ENCODE measurements around the gene TCEANC.
"Not testable (repeated sequence)": the region's sequence is repeated elsewhere in the genome, so short reads cannot be mapped to it uniquely, and the experiment has no call there.

Gene TCEANC, protein sequence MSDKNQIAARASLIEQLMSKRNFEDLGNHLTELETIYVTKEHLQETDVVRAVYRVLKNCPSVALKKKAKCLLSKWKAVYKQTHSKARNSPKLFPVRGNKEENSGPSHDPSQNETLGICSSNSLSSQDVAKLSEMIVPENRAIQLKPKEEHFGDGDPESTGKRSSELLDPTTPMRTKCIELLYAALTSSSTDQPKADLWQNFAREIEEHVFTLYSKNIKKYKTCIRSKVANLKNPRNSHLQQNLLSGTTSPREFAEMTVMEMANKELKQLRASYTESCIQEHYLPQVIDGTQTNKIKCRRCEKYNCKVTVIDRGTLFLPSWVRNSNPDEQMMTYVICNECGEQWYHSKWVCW

DNA sequence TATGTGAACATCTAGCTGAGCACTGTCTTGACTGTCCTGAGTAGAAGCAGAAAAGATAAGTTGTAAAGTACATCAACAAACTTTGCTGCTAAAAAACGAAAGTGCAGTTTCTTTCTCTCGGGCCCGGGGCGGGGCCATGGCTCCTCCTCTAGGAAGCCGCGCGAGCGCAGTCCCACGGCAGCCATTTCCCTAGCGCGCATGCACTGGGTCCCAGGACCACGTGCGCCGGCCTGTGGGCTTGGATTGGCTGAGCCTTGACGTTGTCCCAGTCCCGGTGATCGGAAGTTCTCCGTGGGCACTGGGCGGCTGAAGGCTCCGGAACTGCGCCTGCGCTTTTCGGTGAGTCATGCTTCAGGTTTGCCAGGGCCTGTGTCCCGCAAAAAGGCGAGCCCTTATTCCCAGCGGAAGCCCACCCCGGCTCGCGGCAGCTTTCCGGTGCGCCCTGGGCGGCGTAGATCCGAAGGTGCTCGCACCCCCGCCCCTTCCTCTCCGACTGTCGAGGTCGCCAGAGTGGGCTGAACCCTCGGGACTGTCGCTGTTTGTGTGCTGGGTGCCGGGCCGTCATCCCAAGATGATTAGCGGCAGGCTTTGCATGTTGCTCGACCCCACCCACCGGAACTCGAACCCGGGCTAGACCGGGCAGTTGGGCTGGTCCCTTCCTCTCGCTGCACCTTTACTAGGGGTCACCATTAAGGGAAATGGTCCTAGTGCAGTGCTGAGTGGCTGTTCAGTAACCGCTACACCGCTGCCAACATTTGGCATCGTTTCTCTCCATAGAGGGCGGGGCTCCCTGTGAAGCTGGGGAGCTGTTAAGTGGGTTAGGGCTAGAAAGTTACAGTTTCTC, at the start of gene TCEANC:
TSS of gene TCEANC (plus strand) at position 292 of the 844 bp plus-strand sequence. CDS start 9,368 bp downstream, outside the sequence.
- Histone ChIP-seq H3K4me1 (ENCODE audit: control insufficient read depth, insufficient read depth, low read length) (peaks cover 5% of the 10 kb centered on the region), H3K36me3 (ENCODE audit: control insufficient read depth, insufficient read depth, low read length) (no peaks in the 10 kb centered on the region), H3K9ac (ENCODE audit: low read length) (peak within 1 kb of the TSS; percentile 39), H3K27ac (ENCODE audit: low read depth, low read length) (peak within 1 kb of the TSS; percentile 86), H3K4me3 (ENCODE audit: low read length) (peak within 1 kb of the TSS; percentile 68), H3K27me3 (ENCODE audit: control insufficient read depth, insufficient read depth, low read length) (no peaks in the 10 kb centered on the region)

DNA sequence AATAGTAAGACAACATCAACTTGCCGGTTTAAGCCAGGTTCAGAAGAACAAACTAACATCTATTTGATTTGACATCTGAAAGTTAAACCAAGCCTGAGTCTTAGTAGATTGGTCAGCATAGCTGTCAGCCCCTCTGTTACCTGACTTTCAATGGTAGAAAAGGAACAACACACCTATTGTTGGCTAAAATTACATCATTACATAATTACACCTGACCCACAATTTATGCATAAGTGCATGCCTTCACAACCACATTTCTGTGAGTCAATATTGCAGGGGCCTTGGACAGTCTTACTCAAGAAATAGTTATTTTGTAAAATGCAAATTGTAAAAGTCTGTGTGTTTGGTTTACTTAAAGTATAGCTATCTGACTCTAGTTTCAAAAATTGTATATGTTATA, 47.3 kb upstream of the TCEANC start:
- Histone ChIP-seq H3K4me1 (ENCODE audit: control insufficient read depth, insufficient read depth, low read length) (no peaks in the 10 kb centered on the region), H3K4me3 (ENCODE audit: low read length) (no peak overlapping the region), H3K36me3 (ENCODE audit: control insufficient read depth, insufficient read depth, low read length) (no peaks in the 10 kb centered on the region), H3K27me3 (ENCODE audit: control insufficient read depth, insufficient read depth, low read length) (peaks cover 2% of the 10 kb centered on the region), H3K27ac (ENCODE audit: low read depth, low read length) (no peak overlapping the region), H3K9ac (ENCODE audit: low read length) (no peak overlapping the region)

DNA sequence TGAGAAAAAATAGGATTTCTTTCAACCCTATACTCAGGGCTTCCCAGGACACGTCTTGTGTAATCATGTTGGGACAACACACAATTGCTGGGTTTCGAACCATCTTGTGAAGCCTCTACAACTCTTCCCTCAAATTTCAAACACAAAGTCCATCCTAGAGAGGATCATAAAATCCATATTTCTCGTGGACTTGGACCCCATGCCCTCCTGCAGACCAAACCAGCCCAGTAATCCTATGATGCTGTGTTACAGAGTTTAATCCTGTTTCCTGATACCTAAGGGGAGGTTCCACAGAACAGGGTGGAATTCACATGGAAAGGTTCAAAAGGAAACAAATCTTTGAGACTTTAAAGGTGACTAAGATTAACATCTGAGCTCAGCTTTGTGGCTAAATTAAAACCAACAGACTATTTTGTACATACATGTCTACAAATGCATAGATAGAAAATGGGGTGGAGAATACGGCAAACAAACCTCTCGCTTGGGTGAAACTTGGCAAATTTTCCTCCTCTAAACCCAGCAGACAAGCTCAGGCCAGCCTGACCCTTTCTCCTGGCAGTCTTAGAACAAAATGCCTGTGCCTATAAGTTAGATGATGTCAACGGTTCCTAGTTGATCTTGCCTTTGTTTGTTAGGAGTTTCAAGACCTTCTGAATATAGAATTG, 45.5 kb upstream of the TCEANC start:
- Histone ChIP-seq H3K9ac (ENCODE audit: low read length) (no peak overlapping the region), H3K27me3 (ENCODE audit: control insufficient read depth, insufficient read depth, low read length) (peaks cover 2% of the 10 kb centered on the region), H3K36me3 (ENCODE audit: control insufficient read depth, insufficient read depth, low read length) (no peaks in the 10 kb centered on the region), H3K4me1 (ENCODE audit: control insufficient read depth, insufficient read depth, low read length) (no peaks in the 10 kb centered on the region), H3K4me3 (ENCODE audit: low read length) (no peak overlapping the region), H3K27ac (ENCODE audit: low read depth, low read length) (no peak overlapping the region)

DNA sequence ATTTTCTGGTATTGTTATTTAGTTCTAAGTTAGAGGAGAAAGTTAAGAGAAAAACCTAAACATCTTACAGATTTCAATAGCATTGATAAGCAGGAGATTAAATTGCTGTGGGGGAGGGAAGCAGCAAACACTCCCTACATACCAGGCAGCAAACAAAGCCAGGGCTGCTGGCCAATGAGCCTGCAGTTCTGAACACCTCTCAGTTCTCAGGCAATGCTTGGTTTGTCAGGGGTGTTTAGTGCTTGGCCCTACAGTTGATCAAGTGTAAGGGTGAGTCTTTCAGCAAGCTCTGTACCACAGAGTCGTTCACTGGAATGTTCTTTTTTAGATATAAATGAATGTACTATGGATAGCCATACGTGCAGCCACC, 45.0 kb upstream of the TCEANC start:
- Histone ChIP-seq H3K36me3 (ENCODE audit: control insufficient read depth, insufficient read depth, low read length) (no peaks in the 10 kb centered on the region), H3K4me1 (ENCODE audit: control insufficient read depth, insufficient read depth, low read length) (no peaks in the 10 kb centered on the region), H3K4me3 (ENCODE audit: low read length) (no peak overlapping the region), H3K27ac (ENCODE audit: low read depth, low read length) (no peak overlapping the region), H3K9ac (ENCODE audit: low read length) (no peak overlapping the region), H3K27me3 (ENCODE audit: control insufficient read depth, insufficient read depth, low read length) (peaks cover 2% of the 10 kb centered on the region)

DNA sequence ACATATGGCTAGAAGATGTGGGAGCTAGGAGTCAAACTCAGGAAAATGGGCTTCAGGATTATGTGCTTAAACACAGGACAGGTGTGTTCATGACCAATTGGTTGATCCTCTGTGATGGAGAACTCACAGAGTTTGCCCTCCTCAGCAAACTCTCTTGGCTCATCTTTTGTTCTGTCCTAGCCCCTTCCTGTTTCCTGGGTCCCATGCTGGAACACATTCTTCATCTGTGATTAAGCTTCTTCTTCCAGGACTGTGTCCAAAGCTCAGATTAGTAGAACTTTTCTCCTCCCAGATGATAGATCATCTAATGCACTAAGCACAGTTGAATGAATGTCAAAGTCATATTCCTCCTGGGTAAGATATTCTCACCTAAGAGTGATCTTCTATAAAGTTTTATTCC, 38.8 kb upstream of the TCEANC start:
- no peaks in the 10 kb centered on the region for H3K4me1 ChIP-seq (ENCODE audit: control insufficient read depth, insufficient read depth, low read length)
- H3K27me3 ChIP-seq (ENCODE audit: control insufficient read depth, insufficient read depth, low read length): peaks cover 2% of the 10 kb centered on the region
- no peak overlapping the region for H3K4me3 ChIP-seq (ENCODE audit: low read length)

DNA sequence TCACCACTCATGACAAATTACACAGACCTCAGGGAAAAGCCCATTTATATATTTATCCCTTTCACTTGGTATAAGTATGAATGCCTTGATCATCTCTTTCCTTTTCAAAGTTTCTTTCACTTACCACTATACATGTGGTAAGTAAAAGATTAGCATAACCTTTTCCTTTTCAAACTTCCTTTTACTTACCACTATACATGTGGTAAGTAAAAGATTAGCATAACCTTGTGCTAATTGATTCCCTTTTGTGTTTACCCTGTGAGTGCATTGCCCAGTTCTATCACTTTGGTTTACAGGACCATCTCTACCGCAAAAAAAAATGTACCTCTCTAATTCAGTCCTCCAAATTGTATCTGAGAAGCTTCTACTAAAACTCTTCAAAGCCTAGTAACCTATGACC, 32.7 kb upstream of the TCEANC start:
- no peaks in the 10 kb centered on the region for H3K4me1 ChIP-seq (ENCODE audit: control insufficient read depth, insufficient read depth, low read length)
- no peak overlapping the region for H3K27ac ChIP-seq (ENCODE audit: low read depth, low read length)
- no peaks in the 10 kb centered on the region for H3K27me3 ChIP-seq (ENCODE audit: control insufficient read depth, insufficient read depth, low read length)
- no peaks in the 10 kb centered on the region for H3K36me3 ChIP-seq (ENCODE audit: control insufficient read depth, insufficient read depth, low read length)
- no peak overlapping the region for H3K9ac ChIP-seq (ENCODE audit: low read length)
- H3K4me3 ChIP-seq (ENCODE audit: low read length): no peak overlapping the region

More for the DNA sequence above, 38.8 kb upstream of the TCEANC start:
- Histone ChIP-seq H3K36me3 (ENCODE audit: control insufficient read depth, insufficient read depth, low read length) (no peaks in the 10 kb centered on the region), H3K27ac (ENCODE audit: low read depth, low read length) (no peak overlapping the region), H3K9ac (ENCODE audit: low read length) (no peak overlapping the region)

DNA sequence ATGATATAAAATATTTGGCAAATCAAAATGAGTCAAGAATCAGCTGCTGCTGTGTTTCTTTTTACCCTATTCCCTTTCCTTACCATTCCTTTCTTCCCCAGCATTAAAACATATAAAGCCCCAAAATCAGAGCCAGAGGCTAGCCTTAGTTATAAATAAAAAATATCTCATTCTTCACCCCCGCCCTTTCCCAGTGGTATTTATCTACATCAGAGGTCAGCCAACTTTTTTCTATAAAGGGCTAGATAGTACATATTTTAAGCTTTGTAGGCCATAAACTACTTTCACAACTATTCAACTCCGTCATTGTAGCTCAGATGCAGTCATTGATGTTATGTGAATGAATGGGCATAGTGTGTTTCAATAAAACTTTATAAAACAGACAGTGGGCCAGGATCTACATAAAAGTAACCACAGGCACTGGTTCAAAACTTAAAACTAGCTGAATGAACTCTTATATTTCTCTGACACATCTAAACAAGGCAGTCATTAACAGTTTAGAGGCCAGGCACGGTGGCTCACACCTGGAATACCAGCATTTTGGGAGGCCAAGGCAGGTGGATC, 30.5 kb upstream of the TCEANC start:
- Histone ChIP-seq H3K27me3 (ENCODE audit: control insufficient read depth, insufficient read depth, low read length) (peaks cover 2% of the 10 kb centered on the region), H3K4me3 (ENCODE audit: low read length) (no peak overlapping the region), H3K4me1 (ENCODE audit: control insufficient read depth, insufficient read depth, low read length) (no peaks in the 10 kb centered on the region), H3K27ac (ENCODE audit: low read depth, low read length) (no peak overlapping the region), H3K9ac (ENCODE audit: low read length) (no peak overlapping the region), H3K36me3 (ENCODE audit: control insufficient read depth, insufficient read depth, low read length) (no peaks in the 10 kb centered on the region)

DNA sequence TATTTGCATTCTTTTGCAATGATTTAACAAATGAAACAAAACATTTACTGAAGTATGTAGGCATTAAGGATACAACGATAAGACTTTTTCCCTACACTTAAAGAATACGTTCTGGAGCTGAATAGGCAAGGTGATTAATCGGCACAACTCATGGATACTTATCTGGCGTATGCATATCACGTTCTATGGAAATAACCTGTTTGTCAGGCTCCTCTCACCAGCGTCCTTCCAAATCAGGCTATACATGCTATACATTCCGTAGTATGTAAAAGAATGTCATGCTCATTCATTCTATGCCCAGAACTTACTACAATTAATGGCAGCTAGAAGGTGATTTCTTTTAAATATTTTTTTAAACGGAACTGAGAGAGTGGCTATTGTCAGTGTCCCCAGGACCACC, 25.6 kb upstream of the TCEANC start:
- H3K27ac ChIP-seq (ENCODE audit: low read depth, low read length): no peak overlapping the region
- H3K9ac ChIP-seq (ENCODE audit: low read length): no peak overlapping the region
- peaks cover 2% of the 10 kb centered on the region for H3K27me3 ChIP-seq (ENCODE audit: control insufficient read depth, insufficient read depth, low read length)

DNA sequence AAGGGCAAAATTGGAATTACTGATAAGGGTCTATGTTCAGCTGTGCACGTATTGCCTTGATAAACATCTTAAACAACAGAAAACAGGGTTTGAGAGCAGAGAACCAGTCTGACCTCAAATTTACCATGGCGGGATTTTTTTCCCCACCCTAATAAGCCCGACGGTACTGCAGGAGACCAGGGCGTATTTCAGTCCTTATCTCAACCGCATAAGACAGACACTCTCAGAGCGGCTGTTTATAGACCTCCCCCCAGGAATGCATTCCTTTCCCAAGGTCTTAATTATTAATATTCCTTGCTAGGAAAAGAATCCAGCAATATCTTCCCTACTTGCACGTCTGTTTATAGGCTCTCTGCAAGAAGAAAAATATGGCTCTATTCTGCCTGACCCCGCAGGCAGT, 15.7 kb upstream of the TCEANC start:
- not testable (repeated sequence) for H3K4me1 ChIP-seq (ENCODE audit: control insufficient read depth, insufficient read depth, low read length); H3K9ac ChIP-seq (ENCODE audit: low read length); H3K4me3 ChIP-seq (ENCODE audit: low read length); H3K27ac ChIP-seq (ENCODE audit: low read depth, low read length); H3K36me3 ChIP-seq (ENCODE audit: control insufficient read depth, insufficient read depth, low read length); H3K27me3 ChIP-seq (ENCODE audit: control insufficient read depth, insufficient read depth, low read length)

More for the DNA sequence above, 25.6 kb upstream of the TCEANC start:
- Histone ChIP-seq H3K4me1 (ENCODE audit: control insufficient read depth, insufficient read depth, low read length) (no peaks in the 10 kb centered on the region), H3K4me3 (ENCODE audit: low read length) (no peak overlapping the region), H3K36me3 (ENCODE audit: control insufficient read depth, insufficient read depth, low read length) (no peaks in the 10 kb centered on the region)

DNA sequence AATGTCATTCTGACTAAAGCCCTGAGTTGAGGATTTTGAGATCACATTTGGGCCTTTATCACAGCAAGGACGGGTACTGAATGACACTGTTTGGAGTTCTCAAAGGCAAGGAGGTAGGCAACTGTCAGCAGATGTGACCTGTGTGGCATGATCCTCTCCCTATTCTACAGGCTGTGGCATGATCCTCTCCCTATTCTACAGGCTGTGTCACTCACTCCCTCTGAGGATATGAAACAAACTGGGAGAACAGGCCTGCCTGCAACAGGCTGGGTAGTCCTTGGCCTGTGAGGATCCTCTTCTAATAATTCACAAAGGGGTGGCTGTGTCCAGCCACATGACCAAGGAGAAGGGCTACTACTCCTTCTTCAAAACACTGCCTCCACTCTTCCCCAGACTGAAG, 14.9 kb upstream of the TCEANC start:
- Histone ChIP-seq H3K4me1 (ENCODE audit: control insufficient read depth, insufficient read depth, low read length) (no peaks in the 10 kb centered on the region), H3K27ac (ENCODE audit: low read depth, low read length) (no peak overlapping the region), H3K36me3 (ENCODE audit: control insufficient read depth, insufficient read depth, low read length) (no peaks in the 10 kb centered on the region), H3K9ac (ENCODE audit: low read length) (no peak overlapping the region), H3K4me3 (ENCODE audit: low read length) (no peak overlapping the region), H3K27me3 (ENCODE audit: control insufficient read depth, insufficient read depth, low read length) (peaks cover 9% of the 10 kb centered on the region)

DNA sequence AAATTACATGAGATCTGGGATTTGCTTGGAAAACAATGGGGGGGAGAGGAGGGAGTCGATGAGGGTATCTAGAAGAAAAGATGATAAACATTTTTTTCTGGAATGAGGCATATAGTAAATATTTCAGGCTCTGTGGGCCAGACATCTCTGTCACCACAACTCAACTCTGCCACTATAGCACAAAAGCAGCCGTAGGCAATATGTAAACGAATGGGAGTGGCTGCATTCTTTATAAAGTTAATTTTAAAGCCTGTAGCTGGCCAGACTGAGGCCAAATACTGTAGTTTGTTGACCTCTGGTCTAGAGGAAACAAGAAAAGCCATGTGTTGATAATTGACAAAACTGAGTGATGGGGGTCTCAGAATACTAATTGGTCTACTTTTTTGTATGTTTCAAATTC, 14.1 kb upstream of the TCEANC start:
- Histone ChIP-seq H3K4me3 (ENCODE audit: low read length) (no peak overlapping the region), H3K27me3 (ENCODE audit: control insufficient read depth, insufficient read depth, low read length) (peaks cover 9% of the 10 kb centered on the region), H3K36me3 (ENCODE audit: control insufficient read depth, insufficient read depth, low read length) (no peaks in the 10 kb centered on the region), H3K27ac (ENCODE audit: low read depth, low read length) (no peak overlapping the region), H3K4me1 (ENCODE audit: control insufficient read depth, insufficient read depth, low read length) (no peaks in the 10 kb centered on the region), H3K9ac (ENCODE audit: low read length) (no peak overlapping the region)

DNA sequence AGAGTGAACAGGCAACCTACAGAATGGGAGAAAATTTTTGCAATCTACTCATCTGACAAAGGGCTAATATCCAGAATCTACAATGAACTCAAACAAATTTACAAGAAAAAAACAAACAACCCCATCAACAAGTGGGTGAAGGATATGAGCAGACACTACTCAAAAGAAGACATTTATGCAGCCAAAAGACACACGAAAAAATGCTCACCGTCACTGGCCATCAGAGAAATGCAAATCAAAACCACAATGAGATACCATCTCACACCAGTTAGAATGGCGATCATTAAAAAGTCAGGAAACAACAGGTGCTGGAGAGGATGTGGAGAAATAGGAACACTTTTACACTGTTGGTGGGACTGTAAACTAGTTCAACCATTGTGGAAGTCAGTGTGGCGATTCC, 11.3 kb upstream of the TCEANC start:
- not testable (repeated sequence) for H3K27me3 ChIP-seq (ENCODE audit: control insufficient read depth, insufficient read depth, low read length); H3K4me1 ChIP-seq (ENCODE audit: control insufficient read depth, insufficient read depth, low read length); H3K9ac ChIP-seq (ENCODE audit: low read length); H3K27ac ChIP-seq (ENCODE audit: low read depth, low read length); H3K4me3 ChIP-seq (ENCODE audit: low read length); H3K36me3 ChIP-seq (ENCODE audit: control insufficient read depth, insufficient read depth, low read length)
